ENCODE data around the gene RXFP3. TPM values are rescaled to one million over a fixed set of nuclear protein-coding genes. Genes with fewer than 3 reads are reported as not detected.

Gene RXFP3, protein sequence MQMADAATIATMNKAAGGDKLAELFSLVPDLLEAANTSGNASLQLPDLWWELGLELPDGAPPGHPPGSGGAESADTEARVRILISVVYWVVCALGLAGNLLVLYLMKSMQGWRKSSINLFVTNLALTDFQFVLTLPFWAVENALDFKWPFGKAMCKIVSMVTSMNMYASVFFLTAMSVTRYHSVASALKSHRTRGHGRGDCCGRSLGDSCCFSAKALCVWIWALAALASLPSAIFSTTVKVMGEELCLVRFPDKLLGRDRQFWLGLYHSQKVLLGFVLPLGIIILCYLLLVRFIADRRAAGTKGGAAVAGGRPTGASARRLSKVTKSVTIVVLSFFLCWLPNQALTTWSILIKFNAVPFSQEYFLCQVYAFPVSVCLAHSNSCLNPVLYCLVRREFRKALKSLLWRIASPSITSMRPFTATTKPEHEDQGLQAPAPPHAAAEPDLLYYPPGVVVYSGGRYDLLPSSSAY
- total RNA-seq = not detected
- not detected for polyA plus RNA-seq
- long read RNA-seq, donor 1 = 0 reads
- long read RNA-seq, donor 2 = 0 reads

DNA sequence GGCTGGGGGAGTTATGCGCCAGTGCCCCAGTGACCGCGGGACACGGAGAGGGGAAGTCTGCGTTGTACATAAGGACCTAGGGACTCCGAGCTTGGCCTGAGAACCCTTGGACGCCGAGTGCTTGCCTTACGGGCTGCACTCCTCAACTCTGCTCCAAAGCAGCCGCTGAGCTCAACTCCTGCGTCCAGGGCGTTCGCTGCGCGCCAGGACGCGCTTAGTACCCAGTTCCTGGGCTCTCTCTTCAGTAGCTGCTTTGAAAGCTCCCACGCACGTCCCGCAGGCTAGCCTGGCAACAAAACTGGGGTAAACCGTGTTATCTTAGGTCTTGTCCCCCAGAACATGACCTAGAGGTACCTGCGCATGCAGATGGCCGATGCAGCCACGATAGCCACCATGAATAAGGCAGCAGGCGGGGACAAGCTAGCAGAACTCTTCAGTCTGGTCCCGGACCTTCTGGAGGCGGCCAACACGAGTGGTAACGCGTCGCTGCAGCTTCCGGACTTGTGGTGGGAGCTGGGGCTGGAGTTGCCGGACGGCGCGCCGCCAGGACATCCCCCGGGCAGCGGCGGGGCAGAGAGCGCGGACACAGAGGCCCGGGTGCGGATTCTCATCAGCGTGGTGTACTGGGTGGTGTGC, at the start of gene RXFP3:
Gene RXFP3, plus strand, starts transcription at position 6 of the 636 bp plus-strand sequence. Its CDS starts 355 bp downstream, at position 361.
- 9 to 29% (median 12%) methylated on average over 12 to 45 of the region's 45 CpGs for WGBS, 5 donors
- no peak for DNase-seq

DNA sequence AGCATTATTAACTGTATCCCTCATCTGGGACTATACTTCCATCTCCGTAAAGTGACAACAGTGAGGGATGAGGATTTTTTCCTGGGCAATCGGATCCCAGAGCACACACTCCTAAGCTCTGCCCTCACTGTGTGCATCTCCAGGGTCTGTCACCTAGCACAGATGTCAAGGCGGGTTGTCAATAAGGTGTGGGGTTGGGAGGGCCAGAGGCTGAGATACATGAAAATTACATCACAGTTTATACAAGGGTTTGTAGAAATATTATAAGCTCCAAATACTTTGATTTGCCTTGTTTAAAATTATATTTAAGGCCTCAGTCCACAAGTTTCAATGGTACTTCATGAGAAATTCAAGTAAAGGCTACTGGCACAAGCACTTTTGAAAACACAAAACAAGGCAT, 48.9 kb upstream of the RXFP3 start:
- Histone ChIP-seq H3K36me3 (no peaks in the 10 kb centered on the region), H3K27me3 (replicated peaks in 1 of 7) (peaks cover 0 to 38% (median 11%) of the 10 kb centered on the region in 7 donors), H3K27ac (no peak overlapping the region), H3K4me3 (no peak overlapping the region), H3K9me3 (no peaks in the 10 kb centered on the region), H3K4me1 (peaks cover 0 to 22% (median 14%) of the 10 kb centered on the region in 6 donors)
- 64 to 98% (median 84%) methylated on average over 3 of the region's 3 CpGs for WGBS, 5 donors
- intact Hi-C loops (cut with DNase I; ENCODE audit: low total_unique reads) = no loop called here
- DNase-seq = no peak
- TF ChIP-seq POLR2A (IDR thresholded peaks at IDR 0.05) = no peak
- TF ChIP-seq, protein P1, sequence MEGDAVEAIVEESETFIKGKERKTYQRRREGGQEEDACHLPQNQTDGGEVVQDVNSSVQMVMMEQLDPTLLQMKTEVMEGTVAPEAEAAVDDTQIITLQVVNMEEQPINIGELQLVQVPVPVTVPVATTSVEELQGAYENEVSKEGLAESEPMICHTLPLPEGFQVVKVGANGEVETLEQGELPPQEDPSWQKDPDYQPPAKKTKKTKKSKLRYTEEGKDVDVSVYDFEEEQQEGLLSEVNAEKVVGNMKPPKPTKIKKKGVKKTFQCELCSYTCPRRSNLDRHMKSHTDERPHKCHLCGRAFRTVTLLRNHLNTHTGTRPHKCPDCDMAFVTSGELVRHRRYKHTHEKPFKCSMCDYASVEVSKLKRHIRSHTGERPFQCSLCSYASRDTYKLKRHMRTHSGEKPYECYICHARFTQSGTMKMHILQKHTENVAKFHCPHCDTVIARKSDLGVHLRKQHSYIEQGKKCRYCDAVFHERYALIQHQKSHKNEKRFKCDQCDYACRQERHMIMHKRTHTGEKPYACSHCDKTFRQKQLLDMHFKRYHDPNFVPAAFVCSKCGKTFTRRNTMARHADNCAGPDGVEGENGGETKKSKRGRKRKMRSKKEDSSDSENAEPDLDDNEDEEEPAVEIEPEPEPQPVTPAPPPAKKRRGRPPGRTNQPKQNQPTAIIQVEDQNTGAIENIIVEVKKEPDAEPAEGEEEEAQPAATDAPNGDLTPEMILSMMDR (IDR thresholded peaks at IDR 0.05 in 8 of 11, conservative IDR thresholded peaks at IDR 0.05 in 3 of 11) = no peak
- no peak for TF ChIP-seq POLR2AphosphoS5 (IDR thresholded peaks at IDR 0.05)

More for the DNA sequence above, at the start of gene RXFP3:
- no peaks in the 10 kb centered on the region for H3K9me3 ChIP-seq
- intact Hi-C loops (cut with DNase I; ENCODE audit: low total_unique reads) = no loop called here
- no peak within 1 kb of the TSS for H3K27ac ChIP-seq
- H3K27me3 ChIP-seq (replicated peaks in 1 of 7) = peaks cover 0 to 69% (median 40%) of the 10 kb centered on the region in 7 donors
- H3K36me3 ChIP-seq = no peaks in the 10 kb centered on the region
- TF ChIP-seq, protein P1 (IDR thresholded peaks at IDR 0.05 in 8 of 11, conservative IDR thresholded peaks at IDR 0.05 in 3 of 11) = no peak
- no peak for TF ChIP-seq POLR2AphosphoS5 (IDR thresholded peaks at IDR 0.05)
- TF ChIP-seq POLR2A (IDR thresholded peaks at IDR 0.05) = no peak
- H3K4me3 ChIP-seq = peak within 1 kb of the TSS in 4 of 8 donors; percentile 6 to 48 (median 23)
- peaks cover 0 to 20% (median 11%) of the 10 kb centered on the region in 6 donors for H3K4me1 ChIP-seq

DNA sequence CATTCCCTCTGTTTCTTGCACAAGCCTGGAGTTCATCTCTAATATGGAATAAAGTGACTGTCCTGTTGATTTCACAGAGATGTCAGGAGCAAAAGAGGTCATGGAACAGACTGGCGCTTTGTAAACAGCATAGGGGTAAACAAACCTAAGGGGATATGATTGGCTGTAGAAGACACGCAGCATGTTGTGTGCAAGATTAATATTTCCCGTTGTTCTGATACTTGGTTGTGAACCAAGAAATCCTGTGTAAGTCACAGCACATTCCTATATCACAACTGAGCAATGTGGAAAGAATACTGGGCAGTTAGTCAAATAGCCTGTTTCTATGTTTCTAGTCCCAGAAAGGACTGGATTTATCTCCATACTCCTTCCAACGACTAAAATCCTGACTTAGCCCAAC, 47.6 kb upstream of the RXFP3 start:
- Histone ChIP-seq H3K9me3 (no peaks in the 10 kb centered on the region), H3K27me3 (replicated peaks in 1 of 7) (peaks cover 0 to 51% (median 12%) of the 10 kb centered on the region in 7 donors), H3K36me3 (no peaks in the 10 kb centered on the region), H3K27ac (no peak overlapping the region), H3K4me3 (no peak overlapping the region), H3K4me1 (peaks cover 0 to 27% (median 15%) of the 10 kb centered on the region in 6 donors)
- no peak for DNase-seq
- 63 to 84% (median 79%) methylated on average over 4 of the region's 4 CpGs for WGBS, 5 donors
- intact Hi-C loops (cut with DNase I; ENCODE audit: low total_unique reads) = no loop called here
- TF ChIP-seq POLR2A (IDR thresholded peaks at IDR 0.05) (no peak), POLR2AphosphoS5 (IDR thresholded peaks at IDR 0.05) (no peak)
- TF ChIP-seq, protein P1 (IDR thresholded peaks at IDR 0.05 in 8 of 11, conservative IDR thresholded peaks at IDR 0.05 in 3 of 11) = no peak
